HG02943 (cell line): Measurements from ENCODE around the gene TCF15.
"Not testable (repeated sequence)": the region's sequence is repeated elsewhere in the genome, so short reads cannot be mapped to it uniquely, and the experiment has no call there.

Experiments used
- ATAC-seq: cut with Tn5 transposase; IDR thresholded peaks from one replicate; pipeline ENCODE4 v1.9.1; 2021; ENCODE audit warnings: mild to moderate bottlenecking, low read depth, moderate library complexity; ENCODE audit not compliant: unreplicated experiment

The TCF15 gene

GRCh38 chr20:642398-643174 is 32.5 kb upstream of the TCF15 start:
- no peak for ATAC-seq

GRCh38 chr20:642013-642397 is 31.9 kb upstream of the TCF15 start:
- ATAC-seq = not testable (repeated sequence)

- ATAC-seq = no peak
Observed at GRCh38 chr20:641516-641875, 31.4 kb upstream of the TCF15 start.

- ATAC-seq = no peak
Observed at GRCh38 chr20:640674-641515, 30.8 kb upstream of the TCF15 start.

- no peak for ATAC-seq
Observed at GRCh38 chr20:638579-638978, 28.5 kb upstream of the TCF15 start.

- no peak for ATAC-seq
Observed at GRCh38 chr20:637559-637958, 27.4 kb upstream of the TCF15 start.

- ATAC-seq = no peak
Observed at GRCh38 chr20:635893-636338, 25.8 kb upstream of the TCF15 start.

- ATAC-seq = no peak
Observed at GRCh38 chr20:635028-635892, 25.2 kb upstream of the TCF15 start.

GRCh38 chr20:634148-634925 is 24.2 kb upstream of the TCF15 start:
- ATAC-seq = no peak

GRCh38 chr20:631101-631500 is 21.0 kb upstream of the TCF15 start:
- no peak for ATAC-seq

- no peak for ATAC-seq
Observed at GRCh38 chr20:626579-626978, 16.5 kb upstream of the TCF15 start.

GRCh38 chr20:625360-625932 is 15.3 kb upstream of the TCF15 start:
- no peak for ATAC-seq

- ATAC-seq = no peak
Observed at GRCh38 chr20:623704-624103, 13.6 kb upstream of the TCF15 start.

GRCh38 chr20:623021-623420 is 12.9 kb upstream of the TCF15 start:
- ATAC-seq = no peak

- no peak for ATAC-seq
Observed at GRCh38 chr20:622161-622560, 12.1 kb upstream of the TCF15 start.

GRCh38 chr20:621125-621756 is 11.1 kb upstream of the TCF15 start:
- ATAC-seq = no peak

GRCh38 chr20:620246-620645 is 10.1 kb upstream of the TCF15 start:
- ATAC-seq = no peak

- no peak for ATAC-seq
Observed at GRCh38 chr20:618980-619379, 8.9 kb upstream of the TCF15 start.

- ATAC-seq = no peak
Observed at GRCh38 chr20:617934-618690, 8.0 kb upstream of the TCF15 start.
